IPS-18c (cell line): ENCODE results near the gene OR2M7.
"Not testable (repeated sequence)": the region's sequence is repeated elsewhere in the genome, so short reads cannot be mapped to it uniquely, and the experiment has no call there.

Experiments
- H3K4me3 ChIP-seq: 2 replicates; pipeline ENCODE4 v1.7.0; 2013; ENCODE audit warnings: low read depth, mild to moderate bottlenecking, low read length, moderate library complexity; ENCODE audit not compliant: insufficient read depth
- H3K9me3 ChIP-seq: one replicate; pipeline ENCODE4 v1.6.1; 2013; ENCODE audit warnings: mild to moderate bottlenecking, low read length, moderate library complexity; ENCODE audit not compliant: control insufficient read depth, insufficient read depth

The OR2M7 gene

GRCh38 chr1:248324468-248324867, at the start of gene OR2M7:
Gene OR2M7 (minus strand): TSS chr1:248324568. CDS start chr1:248324568, 0 bp downstream.
- Histone ChIP-seq H3K4me3 (no peak within 1 kb of the TSS), H3K9me3 (no peaks in the 10 kb centered on the region)

GRCh38 chr1:248373761-248374160, 49.4 kb upstream of the OR2M7 start:
- H3K4me3 ChIP-seq, result no peak overlapping the region
- H3K9me3 ChIP-seq, result no peaks in the 10 kb centered on the region

GRCh38 chr1:248372394-248372793, 48.0 kb upstream of the OR2M7 start:
- H3K9me3 ChIP-seq, result peaks cover 4% of the 10 kb centered on the region
- no peak overlapping the region for H3K4me3 ChIP-seq

- Histone ChIP-seq H3K4me3 (no peak overlapping the region), H3K9me3 (peaks cover 4% of the 10 kb centered on the region)
These were observed 42.2 kb upstream of the OR2M7 start for GRCh38 chr1:248366609-248367008.

- peaks cover 5% of the 10 kb centered on the region for H3K9me3 ChIP-seq
- no peak within 1 kb of the TSS for H3K4me3 ChIP-seq
These were observed 36.9 kb upstream of the OR2M7 start, which contains the start of gene OR2T4 for GRCh38 chr1:248361121-248361715. Gene OR2T4 (plus strand): TSS chr1:248361665. CDS start chr1:248361665, 0 bp downstream.

GRCh38 chr1:248359415-248359814, 35.0 kb upstream of the OR2M7 start:
- H3K4me3 ChIP-seq, result no peak overlapping the region
- H3K9me3 ChIP-seq, result peaks cover 5% of the 10 kb centered on the region

GRCh38 chr1:248348475-248348874, 24.1 kb upstream of the OR2M7 start, which contains the start of gene OR14C36:
Gene OR14C36 (plus strand): TSS chr1:248348775. CDS start chr1:248348775, 0 bp downstream.
- no peak within 1 kb of the TSS for H3K4me3 ChIP-seq
- H3K9me3 ChIP-seq, result no peaks in the 10 kb centered on the region

GRCh38 chr1:248343451-248343850, 19.1 kb upstream of the OR2M7 start:
- H3K9me3 ChIP-seq, result no peaks in the 10 kb centered on the region
- H3K4me3 ChIP-seq, result no peak overlapping the region

GRCh38 chr1:248316796-248317195, 7.6 kb downstream of the OR2M7 start:
- Histone ChIP-seq H3K4me3 (no peak overlapping the region), H3K9me3 (no peaks in the 10 kb centered on the region)

GRCh38 chr1:248306740-248307139, 17.6 kb downstream of the OR2M7 start:
- H3K9me3 ChIP-seq, H3K4me3 ChIP-seq: not testable (repeated sequence)

- Histone ChIP-seq H3K4me3 (no peak overlapping the region), H3K9me3 (no peaks in the 10 kb centered on the region)
These were observed 18.3 kb downstream of the OR2M7 start for GRCh38 chr1:248306103-248306502.

- not testable (repeated sequence) for H3K9me3 ChIP-seq, H3K4me3 ChIP-seq
These were observed 18.7 kb downstream of the OR2M7 start for GRCh38 chr1:248305672-248306071.

- H3K4me3 ChIP-seq, result no peak within 1 kb of the TSS
- H3K9me3 ChIP-seq, result no peaks in the 10 kb centered on the region
These were observed 21.0 kb downstream of the OR2M7 start, which contains the start of gene OR2T12 for GRCh38 chr1:248303324-248303723. Gene OR2T12 (minus strand): TSS chr1:248303424. CDS start chr1:248295578, 7,846 bp downstream.

- peaks cover 2% of the 10 kb centered on the region for H3K9me3 ChIP-seq
- H3K4me3 ChIP-seq, result no peak overlapping the region
These were observed 36.0 kb downstream of the OR2M7 start for GRCh38 chr1:248288391-248288790.

- Histone ChIP-seq H3K9me3 (no peaks in the 10 kb centered on the region), H3K4me3 (no peak within 1 kb of the TSS)
These were observed 46.5 kb downstream of the OR2M7 start, which contains the start of gene OR2T33 for GRCh38 chr1:248277876-248278275. Gene OR2T33 (minus strand): TSS chr1:248277976. CDS start chr1:248273814, 4,162 bp downstream.
